ENCODE measurements around the gene UNC5C.

- TF ChIP-seq CTCF (IDR thresholded peaks at IDR 0.05), result no peak
- no peak for TF ChIP-seq POLR2A (IDR thresholded peaks at IDR 0.05)
These were observed 333.7 kb downstream of the UNC5C start for GRCh38 chr4:95215043-95215442.
